H1 (cell line): Measurements from ENCODE around the gene LSM4. TPM values are rescaled to one million over a fixed set of nuclear protein-coding genes. Genes with fewer than 3 reads are reported as not detected.

Experiments used
- CTCF ChIA-PET: fragments of 300-600 bp; sonication (Branson Sonifier 250); formaldehyde crosslinking; loops from one replicate; lab custom pipeline; 2021; ENCODE audit not compliant: partially characterized antibody; lab: Charles Lee
- POLR2A ChIA-PET: fragments of 300-600 bp; sonication (Branson Sonifier 250); formaldehyde crosslinking; loops from one replicate; lab custom pipeline; 2021; ENCODE audit warnings: inconsistent platforms; ENCODE audit not compliant: partially characterized antibody; lab: Charles Lee
- DNase-seq, 2 experiments: peaks; one replicate each; pipeline versions ENCODE4 v3.0.0 to v3.0.0-alpha.2; 2010 to 2022; ENCODE audit warnings: low spot score in 2 of 2, low read depth in 1 of 2, mixed read lengths in 1 of 2
- FAIRE-seq: peaks from 2 replicates; lab custom pipeline; 2011; peaks lifted over from hg19 to GRCh38; lab: Jason Lieb, UNC
- H2AFZ ChIP-seq: 2 replicates; pipeline ENCODE4 v1.8.1; 2012; ENCODE audit warnings: low read length, inconsistent platforms
- H2AK5ac ChIP-seq: 2 replicates; pipeline ENCODE4 v1.6.1; 2013; ENCODE audit warnings: low read depth, low read length
- H2BK120ac ChIP-seq: replicated peaks from 2 replicates; pipeline ENCODE3; 2013; ENCODE audit warnings: low read depth, low read length, inconsistent platforms
- H2BK12ac ChIP-seq: 2 replicates; pipeline ENCODE4 v1.6.1; 2013; ENCODE audit warnings: low read depth, low read length
- H2BK15ac ChIP-seq: 2 replicates; pipeline ENCODE4 v1.6.1; 2013; ENCODE audit warnings: low read length
- H2BK20ac ChIP-seq: 2 replicates; pipeline ENCODE4 v1.6.1; 2013; ENCODE audit warnings: low read length
- H2BK5ac ChIP-seq: 2 replicates; pipeline ENCODE4 v1.6.1; 2013; ENCODE audit warnings: low read depth, low read length
- H3K14ac ChIP-seq: 2 replicates; pipeline ENCODE4 v1.6.1; 2013; ENCODE audit warnings: inconsistent platforms; ENCODE audit not compliant: insufficient read length
- H3K18ac ChIP-seq: 2 replicates; pipeline ENCODE4 v1.6.1; 2013; ENCODE audit warnings: low read length; ENCODE audit errors: extremely low read depth
- H3K23ac ChIP-seq: 2 replicates; pipeline ENCODE4 v1.6.1; 2013; ENCODE audit warnings: inconsistent platforms; ENCODE audit not compliant: insufficient read length
- H3K23me2 ChIP-seq: 2 replicates; pipeline ENCODE4 v1.6.1; 2013; ENCODE audit warnings: low read depth, low read length
- H3K27ac ChIP-seq: 2 replicates; pipeline ENCODE4 v1.6.1; 2011; ENCODE audit warnings: low read depth, low read length, inconsistent platforms
- H3K27me3 ChIP-seq, 4 experiments: replicated peaks in 1 of 4; 1 replicate in 1 of 4; 2 replicates in 3 of 4; pipeline versions ENCODE4 v1.6.1 to v1.8.1; 2011 to 2013; ENCODE audit warnings: low read length in 3 of 4, mild to moderate bottlenecking in 3 of 4, inconsistent platforms in 2 of 4, mixed read lengths in 2 of 4, moderate library complexity in 1 of 4; ENCODE audit not compliant: control insufficient read depth in 3 of 4, insufficient read depth in 3 of 4; ENCODE audit errors: extremely low read depth in 1 of 4
- H3K36me3 ChIP-seq, 4 experiments: 2 replicates each; pipeline versions ENCODE4 v1.6.1 to v1.8.1; 2011 to 2013; ENCODE audit warnings: mild to moderate bottlenecking in 4 of 4, low read length in 3 of 4, moderate library complexity in 2 of 4, control low read depth in 1 of 4, inconsistent platforms in 1 of 4; ENCODE audit not compliant: insufficient read depth in 4 of 4, control insufficient read depth in 2 of 4
- H3K4ac ChIP-seq: replicated peaks from 2 replicates; pipeline ENCODE3; 2013; ENCODE audit warnings: low read length, low read depth, mixed read lengths, inconsistent platforms; ENCODE audit not compliant: insufficient read length
- H3K4me1 ChIP-seq, 4 experiments: replicated peaks in 1 of 4; 1 replicate in 1 of 4; 2 replicates in 3 of 4; pipeline versions ENCODE4 v1.6.1 to v1.8.1; 2011 to 2013; ENCODE audit warnings: low read length in 3 of 4, inconsistent platforms in 2 of 4, mixed read lengths in 1 of 4; ENCODE audit not compliant: insufficient read depth in 4 of 4, control insufficient read depth in 3 of 4
- H3K4me2 ChIP-seq, 2 experiments: 2 replicates each; pipeline versions ENCODE4 v1.6.1 to v1.8.1; 2011 to 2013; ENCODE audit warnings: low read depth in 2 of 2, low read length in 2 of 2, control low read depth in 1 of 2, inconsistent platforms in 1 of 2, mild to moderate bottlenecking in 1 of 2; ENCODE audit not compliant: insufficient read depth in 1 of 2
- H3K4me3 ChIP-seq, 4 experiments: fragments of 200-600, 300-600 bp in 1 of 4; sonication (generic), shearing (Covaris generic), sonication (Bioruptor Twin) in 1 of 4; 2 replicates each; pipeline versions ENCODE4 v1.5.1 to v1.8.1; 2011 to 2016; ENCODE audit warnings: low read length in 4 of 4, low read depth in 3 of 4, control low read depth in 2 of 4, inconsistent platforms in 2 of 4, mild to moderate bottlenecking in 2 of 4, mixed read lengths in 1 of 4, moderate library complexity in 1 of 4; ENCODE audit not compliant: insufficient read depth in 2 of 4; ENCODE audit errors: extremely low read depth in 1 of 4
- H3K56ac ChIP-seq: replicated peaks from 2 replicates; pipeline ENCODE3; 2013; ENCODE audit warnings: low read depth, mild to moderate bottlenecking, mixed read lengths, low read length, inconsistent platforms; ENCODE audit not compliant: insufficient read length
- H3K79me1 ChIP-seq: 2 replicates; pipeline ENCODE4 v1.6.1; 2013; ENCODE audit warnings: low read depth, low read length, control low read depth
- H3K79me2 ChIP-seq, 2 experiments: 2 replicates each; pipeline versions ENCODE4 v1.6.1 to v1.8.1; 2012 to 2013; ENCODE audit warnings: low read length in 2 of 2, mild to moderate bottlenecking in 2 of 2, inconsistent platforms in 1 of 2; ENCODE audit not compliant: insufficient read depth in 2 of 2, control insufficient read depth in 1 of 2
- H3K9ac ChIP-seq, 4 experiments: replicated peaks in 1 of 4; 1 replicate in 1 of 4; 2 replicates in 3 of 4; pipeline versions ENCODE4 v1.6.1 to v1.8.1; 2011 to 2013; ENCODE audit warnings: low read depth in 3 of 4, low read length in 3 of 4, control low read depth in 2 of 4, mild to moderate bottlenecking in 2 of 4, moderate library complexity in 2 of 4, inconsistent platforms in 1 of 4; ENCODE audit errors: extremely low read depth in 1 of 4
- H3K9me3 ChIP-seq, 2 experiments: 2 replicates each; pipeline versions ENCODE4 v1.6.1 to v1.8.1; 2012 to 2013; ENCODE audit warnings: mild to moderate bottlenecking in 2 of 2, moderate library complexity in 2 of 2, control low read depth in 1 of 2, inconsistent platforms in 1 of 2, low read depth in 1 of 2, low read length in 1 of 2, mixed read lengths in 1 of 2; ENCODE audit not compliant: insufficient read depth in 2 of 2
- H4K20me1 ChIP-seq, 2 experiments: replicated peaks in 1 of 2; 2 replicates each; pipeline versions ENCODE3 to v1.8.1; 2011 to 2013; ENCODE audit warnings: inconsistent platforms in 2 of 2, low read length in 2 of 2, mild to moderate bottlenecking in 1 of 2; ENCODE audit not compliant: insufficient read depth in 2 of 2, control insufficient read depth in 1 of 2
- H4K5ac ChIP-seq: 2 replicates; pipeline ENCODE4 v1.6.1; 2013; ENCODE audit warnings: low read length, low read depth, mixed read lengths, inconsistent platforms; ENCODE audit not compliant: insufficient read length
- H4K8ac ChIP-seq: 2 replicates; pipeline ENCODE4 v1.8.0; 2013; ENCODE audit warnings: mild to moderate bottlenecking, moderate library complexity, low read length, inconsistent platforms; ENCODE audit not compliant: insufficient read depth; ENCODE audit errors: extremely low read depth
- H4K91ac ChIP-seq: replicated peaks from 2 replicates; pipeline ENCODE3; 2013; ENCODE audit warnings: low read length, mixed read lengths, inconsistent platforms; ENCODE audit not compliant: insufficient read length
- CTBP2 ChIP-seq: IDR thresholded peaks from 2 replicates; pipeline ENCODE4 v1.7.0; 2011; ENCODE audit warnings: borderline replicate concordance, mild to moderate bottlenecking, moderate library complexity, mixed read lengths, low read length; ENCODE audit not compliant: insufficient read depth, insufficient read length
- EGR1 ChIP-seq: IDR thresholded peaks from 2 replicates; pipeline ENCODE4 v1.6.1; 2011; ENCODE audit warnings: low read depth, low read length, borderline replicate concordance
- WGBS, 2 experiments: shearing (Covaris generic) in 1 of 2; methylation state at CpG; one replicate each; pipeline versions ENCODE4 v1.1.6 to v1.1.7; 2013 to 2015; ENCODE audit warnings: low lambda C conversion rate in 2 of 2, mixed read lengths in 2 of 2, inconsistent platforms in 1 of 2, low coverage in 1 of 2, missing lambda C conversion rate in 1 of 2; ENCODE audit not compliant: insufficient replicate concordance in 2 of 2, insufficient coverage in 1 of 2, insufficient read length in 1 of 2; ENCODE audit errors: extremely low coverage in 1 of 2, missing lambda C conversion rate in 1 of 2; 5-methylcytosine and 5-hydroxymethylcytosine counted together
- polyA plus RNA-seq, 7 experiments: library from polyadenylated mRNA; depleted of rRNA in 3 of 7; stranded (reverse) in 5 of 7; unstranded in 2 of 7; fragments of >200 nt in 5 of 7; fragments of 200-250 nt in 2 of 7; gene quantifications; 1 replicate in 5 of 7; 2 replicates in 1 of 7; 4 replicates in 1 of 7; pipeline versions ENCODE4 v1.2.1 to v1.2.3, GENCODE V29; 2011 to 2013; ENCODE audit warnings: missing spikeins in 2 of 7, mixed read lengths in 2 of 7
- total RNA-seq: library from RNA; stranded (reverse); fragmentation: NEBNext Ultra II Directional; extraction: Animal tissue kit (Norgen Biotek cat#: 25700); gene quantifications from 2 replicates; pipeline ENCODE4 v1.2.1, GENCODE V29; 2021

LSM4 gene
- total and polyA plus RNA-seq, 2 of the 8 experiments (the other 6 are each of a cell fraction or from before 2014, with no cell fraction given) = 302 to 319 TPM

DNA sequence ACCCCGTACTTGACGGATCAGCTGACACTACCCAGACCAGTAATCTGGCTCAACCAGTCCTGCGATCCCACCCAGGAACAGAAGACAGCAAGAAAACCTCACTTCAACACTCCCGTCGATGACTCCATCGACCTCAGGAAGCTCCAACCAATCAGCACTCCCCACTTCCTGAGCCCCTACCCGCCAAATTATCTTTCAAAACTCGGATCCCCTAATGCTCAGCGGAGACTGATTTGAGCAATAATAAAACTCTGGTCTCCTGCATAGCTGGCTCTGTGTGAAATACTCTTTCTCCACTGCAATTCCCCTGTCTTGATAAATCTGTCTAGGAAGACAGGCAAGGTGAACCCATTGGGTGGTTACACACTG, 1.2 kb downstream of the LSM4 start:
- no peak overlapping the region for H4K5ac ChIP-seq
- H3K9ac ChIP-seq = peak overlapping the region in 3 of 4 experiments; percentile 41 to 91 (median 89); a peak in 3 of 7 replicates
- FAIRE-seq (no peak), DNase-seq (no peak)
- H4K91ac ChIP-seq = no peak overlapping the region
- peak overlapping the region; percentile 70 to 82 (median 78) for H3K4me3 ChIP-seq
- H3K4ac ChIP-seq = no peak overlapping the region
- ChIA-PET CTCF (interaction anchor here (0.7 to 13.7 kb wide), 21 partner anchors 10 to 325 kb away, joined by 3 to 242 read pairs (median 3); partner anchors contain the start of genes IQCN, JUND and SSBP4), POLR2A (interaction anchor here (0.6 to 13.8 kb wide), 22 partner anchors 9 to 223 kb away, joined by 3 to 200 read pairs (median 4); partner anchors contain the start of genes GDF15, IQCN and JUND)
- peak overlapping the region; percentile 69 to 74 for H3K4me2 ChIP-seq
- no peak for TF ChIP-seq EGR1
- TF ChIP-seq CTBP2 = no peak
- no peaks in the 10 kb centered on the region for H3K9me3 ChIP-seq
- H3K36me3 ChIP-seq = peaks cover 0 to 7% (median 0%) of the 10 kb centered on the region in 4 experiments; a peak in 2 of 8 replicates
- H2AK5ac ChIP-seq = no peak overlapping the region
- H3K23ac ChIP-seq = no peak overlapping the region
- peaks cover 17% of the 10 kb centered on the region for H3K79me1 ChIP-seq
- no peak overlapping the region for H4K8ac ChIP-seq
- peaks cover 6 to 9% (median 7%) of the 10 kb centered on the region in 4 experiments for H3K4me1 ChIP-seq
- no peak overlapping the region for H2BK15ac ChIP-seq
- H2BK120ac ChIP-seq = no peak overlapping the region
- H3K18ac ChIP-seq = no peak overlapping the region
- H3K23me2 ChIP-seq = no peaks in the 10 kb centered on the region
- peaks cover 20 to 45% of the 10 kb centered on the region in 2 experiments for H3K79me2 ChIP-seq
- H2BK5ac ChIP-seq = no peak overlapping the region
- H3K56ac ChIP-seq = no peak overlapping the region
- no peak overlapping the region for H2BK12ac ChIP-seq
- no peak overlapping the region for H3K14ac ChIP-seq
- no peak overlapping the region for H2AFZ ChIP-seq
- 84% methylated on average over 9 of the region's 9 CpGs; no CpG with 5 or more reads in 1 of the 2 experiments for WGBS, 2 experiments
- no peaks in the 10 kb centered on the region for H3K27me3 ChIP-seq
- peaks cover 6 to 15% of the 10 kb centered on the region in 2 experiments for H4K20me1 ChIP-seq
- no peak overlapping the region for H2BK20ac ChIP-seq
- no peak overlapping the region for H3K27ac ChIP-seq
